ENCODE data around the gene UGT1A9. TPM values are rescaled to one million over a fixed set of nuclear protein-coding genes. Genes with fewer than 3 reads are reported as not detected.
"Not testable (repeated sequence)": the region's sequence is repeated elsewhere in the genome, so short reads cannot be mapped to it uniquely, and the experiment has no call there.

UGT1A9 gene
- total RNA-seq, 1 donor from 2014 or later, result not detected

- no peak for DNase-seq (ENCODE audit: low read depth in 2 of 2)
Measured at GRCh38 chr2:233680361-233681045, 8.8 kb downstream of the UGT1A9 start.

DNA sequence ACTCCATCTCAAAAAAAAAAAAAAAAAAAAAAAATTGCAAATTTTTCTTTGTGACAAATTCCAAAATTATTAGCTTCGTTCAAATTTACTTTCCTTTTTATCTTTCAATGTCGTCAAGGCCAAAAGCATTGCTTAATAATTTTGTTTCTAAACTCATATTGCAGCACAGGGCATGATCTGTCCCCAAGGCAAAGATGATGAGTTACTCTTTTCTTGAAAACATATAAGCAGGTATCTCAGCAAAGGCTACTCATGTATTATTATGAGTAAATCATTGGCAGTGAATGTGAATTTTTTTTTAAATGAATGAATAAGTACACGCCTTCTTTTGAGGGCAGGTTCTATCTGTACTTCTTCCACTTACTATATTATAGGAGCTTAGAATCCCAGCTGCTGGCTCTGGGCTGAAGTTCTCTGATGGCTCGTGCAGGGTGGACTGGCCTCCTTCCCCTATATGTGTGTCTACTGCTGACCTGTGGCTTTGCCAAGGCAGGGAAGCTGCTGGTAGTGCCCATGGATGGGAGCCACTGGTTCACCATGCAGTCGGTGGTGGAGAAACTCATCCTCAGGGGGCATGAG is 9.9 kb downstream of the UGT1A9 start, which contains the start of gene UGT1A7:
UGT1A7 (plus strand) TSS at position 381 of the 579 bp plus-strand sequence; CDS start at position 418, 37 bp downstream.
- DNase-seq (ENCODE audit: low read depth in 2 of 2), result no peak

- DNase-seq (ENCODE audit: low read depth in 2 of 2), result no peak
Measured at GRCh38 chr2:233684640-233685039, 12.9 kb downstream of the UGT1A9 start.

GRCh38 chr2:233686928-233687327 is 15.2 kb downstream of the UGT1A9 start:
- DNase-seq (ENCODE audit: low read depth in 2 of 2), result no peak

DNA sequence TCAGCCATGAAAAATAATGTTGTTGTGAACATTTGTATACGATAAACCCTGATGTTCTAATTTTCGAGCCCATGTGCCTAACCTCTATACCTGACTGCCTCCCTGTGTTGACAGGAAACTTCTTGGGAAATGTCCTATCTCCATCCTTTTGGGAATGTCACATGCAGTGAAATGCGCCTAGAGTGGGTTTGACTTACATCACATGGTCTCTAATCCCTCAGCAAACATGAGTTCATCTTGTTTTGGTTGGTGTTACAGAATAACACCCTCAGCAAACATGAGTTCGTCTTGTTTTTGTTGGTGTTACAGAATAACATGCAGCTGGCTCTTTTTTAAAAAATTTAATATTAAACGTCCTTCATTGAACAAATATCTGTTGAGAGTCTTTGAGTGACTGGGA is 16.6 kb downstream of the UGT1A9 start:
- no peak for DNase-seq (ENCODE audit: low read depth in 2 of 2)

- DNase-seq (ENCODE audit: low read depth in 2 of 2), result peak in 1 of 2 donors; percentile 39
Measured at GRCh38 chr2:233689031-233689430, 17.3 kb downstream of the UGT1A9 start.

DNA sequence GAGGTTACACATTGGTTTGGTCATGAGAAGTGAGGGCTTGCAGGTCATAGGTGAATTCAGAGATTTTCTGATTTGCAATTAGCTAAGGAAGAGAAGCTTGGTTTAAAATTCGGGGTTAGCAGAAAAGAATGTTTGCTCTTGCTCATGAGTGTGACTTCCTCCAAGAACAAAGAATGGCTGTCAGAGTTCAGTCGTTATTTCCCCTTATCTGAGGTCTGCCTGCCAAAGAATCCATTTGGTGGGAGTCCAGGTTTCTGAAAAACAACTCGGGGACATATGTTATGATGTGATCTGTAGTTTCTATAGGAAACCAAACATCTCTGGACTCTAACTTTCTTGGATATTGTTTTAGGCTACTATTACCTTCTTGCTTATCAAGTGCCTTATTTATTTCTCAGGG is 17.8 kb downstream of the UGT1A9 start:
- peak; percentile 54 to 93 for DNase-seq (ENCODE audit: low read depth in 2 of 2)

- DNase-seq (ENCODE audit: low read depth in 2 of 2), result peak; percentile 15 to 40
Measured at GRCh38 chr2:233690444-233690843, 18.7 kb downstream of the UGT1A9 start.

DNA sequence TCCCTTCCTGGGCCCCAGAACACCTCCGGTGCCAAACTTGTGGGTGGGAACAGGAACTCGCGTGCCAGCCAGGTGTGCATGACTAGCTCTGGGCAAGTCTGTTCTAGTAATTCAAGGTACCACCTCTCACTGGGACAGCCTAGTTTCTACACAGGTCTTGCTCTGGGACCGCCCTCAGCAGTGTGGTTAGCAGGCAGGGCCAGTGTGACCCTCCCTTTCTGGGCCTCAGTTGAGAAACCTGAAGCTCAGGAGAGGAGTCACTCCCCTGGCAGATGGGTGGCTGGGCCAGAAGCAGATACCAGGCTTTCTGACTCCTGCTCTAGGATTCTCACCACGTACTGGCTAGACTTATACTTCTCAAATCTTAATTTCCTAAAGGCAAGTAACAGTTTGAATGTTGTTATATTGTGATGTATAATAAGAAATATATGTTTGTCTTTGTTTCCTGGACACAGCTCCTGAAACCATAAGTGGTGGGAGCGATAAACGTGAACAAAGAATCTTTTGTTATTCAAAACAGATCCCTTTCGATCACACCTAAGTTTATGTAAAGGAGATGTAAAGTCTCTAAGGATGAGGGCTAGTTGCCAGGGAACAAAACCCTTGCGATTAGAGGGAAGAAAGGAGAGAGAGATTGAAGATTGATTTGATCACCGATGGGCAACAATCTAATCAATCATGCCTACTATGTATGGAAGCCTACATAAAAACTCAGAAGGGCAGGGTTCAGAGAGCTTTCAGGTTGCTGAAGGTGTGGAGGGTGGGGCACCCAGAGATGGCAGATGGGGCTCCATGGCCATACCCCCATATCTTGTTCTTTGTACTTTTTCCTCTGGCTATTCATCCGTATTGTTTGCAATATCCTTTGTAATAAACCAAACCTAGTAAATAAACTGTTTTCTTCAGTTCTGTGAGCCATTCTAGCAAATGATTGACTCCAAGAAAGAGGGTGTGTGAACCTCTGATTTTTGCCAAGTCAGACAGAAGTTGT is 20.0 kb downstream of the UGT1A9 start:
- no peak for DNase-seq (ENCODE audit: low read depth in 2 of 2)

GRCh38 chr2:233692648-233693047 is 20.9 kb downstream of the UGT1A9 start, which contains the start of gene UGT1A6:
Gene UGT1A6 (plus strand): TSS chr2:233692890. CDS start chr2:233693005, 115 bp downstream.
- no peak for DNase-seq (ENCODE audit: low read depth in 2 of 2)

- DNase-seq (ENCODE audit: low read depth in 2 of 2), result no peak
Measured at GRCh38 chr2:233693963-233694362, 22.3 kb downstream of the UGT1A9 start.

DNA sequence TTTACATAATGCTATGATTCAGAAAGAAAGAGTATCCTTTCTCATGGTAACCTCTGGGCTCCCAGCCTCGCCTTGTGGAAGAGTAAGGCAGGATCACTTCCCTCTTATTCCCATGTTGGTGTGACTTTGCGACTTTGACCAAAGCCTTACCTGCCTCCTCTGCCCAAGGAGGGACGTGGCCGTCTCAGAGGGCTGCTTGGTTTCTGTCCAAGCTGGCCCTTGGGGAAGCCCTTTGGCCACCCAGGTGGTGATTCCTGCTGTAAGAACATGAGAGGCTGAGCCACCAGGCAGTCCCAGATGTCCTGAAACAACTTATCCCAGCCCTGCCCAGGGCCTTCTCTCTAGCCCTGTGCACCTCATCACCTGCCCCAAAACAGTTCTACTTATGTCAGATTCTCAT is 27.0 kb downstream of the UGT1A9 start:
- DNase-seq (ENCODE audit: low read depth in 2 of 2), result no peak

DNA sequence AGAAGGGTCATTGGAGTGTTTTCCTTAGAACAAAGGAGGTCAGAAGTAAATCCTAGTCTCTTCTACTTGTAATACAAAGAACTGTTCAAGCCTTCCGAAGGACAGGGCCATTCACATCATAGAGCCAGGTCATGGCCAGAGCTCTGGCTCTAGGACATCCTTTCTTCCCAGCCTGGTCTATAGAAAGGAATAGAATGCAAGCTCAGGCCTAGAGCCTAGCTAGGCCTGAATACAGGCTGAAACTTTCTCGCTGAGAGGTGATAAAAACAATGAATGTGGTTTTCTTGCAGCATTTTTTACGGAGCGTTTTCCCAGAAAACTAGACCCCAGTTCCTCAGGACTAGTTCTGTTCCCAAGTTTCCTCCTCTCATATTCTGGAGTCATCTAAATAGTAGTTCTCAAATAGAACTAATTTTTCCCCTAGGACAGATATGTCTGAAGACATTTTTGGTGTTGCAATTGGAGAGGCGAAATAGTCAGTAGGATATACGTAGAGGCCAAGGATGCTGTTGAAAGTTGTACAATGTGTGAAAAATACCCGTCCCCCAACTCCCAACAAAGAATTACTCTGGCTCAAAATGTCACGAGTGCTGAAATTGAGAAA is 27.8 kb downstream of the UGT1A9 start:
- DNase-seq (ENCODE audit: low read depth in 2 of 2), result no peak

DNA sequence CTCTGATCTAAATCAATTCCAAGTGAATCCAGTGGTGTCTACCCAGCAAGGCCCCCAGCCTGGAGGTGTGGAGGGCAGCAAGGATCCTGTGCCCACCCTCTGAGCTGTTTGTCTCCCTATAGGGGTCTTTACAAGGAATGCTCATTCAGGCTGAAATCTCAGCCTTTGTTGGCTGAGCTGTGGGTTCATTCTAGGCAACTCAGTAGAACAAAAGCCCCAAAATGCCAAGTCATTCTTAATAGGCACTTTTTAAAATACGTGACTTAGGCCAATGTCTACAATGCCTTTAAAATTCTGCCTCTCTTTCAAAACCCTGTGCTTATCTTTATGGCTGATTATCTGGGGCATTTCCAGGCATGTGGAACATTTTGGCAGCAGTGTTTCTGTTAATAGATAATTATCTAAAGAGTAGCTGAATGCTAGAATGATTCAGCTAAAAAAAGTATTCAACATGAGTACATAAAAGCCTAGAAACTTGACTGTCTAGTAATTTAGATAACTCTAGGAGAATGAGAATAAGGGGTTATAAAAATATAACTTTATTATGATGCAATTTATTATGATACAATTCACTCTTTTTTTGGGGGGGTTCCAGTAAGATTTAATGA is 28.4 kb downstream of the UGT1A9 start:
- peak; percentile 58 to 81 for DNase-seq (ENCODE audit: low read depth in 2 of 2)

- not testable (repeated sequence) for DNase-seq (ENCODE audit: low read depth in 2 of 2)
Measured at GRCh38 chr2:233700842-233701241, 29.1 kb downstream of the UGT1A9 start.

GRCh38 chr2:233702238-233702637 is 30.5 kb downstream of the UGT1A9 start:
- no peak for DNase-seq (ENCODE audit: low read depth in 2 of 2)

DNA sequence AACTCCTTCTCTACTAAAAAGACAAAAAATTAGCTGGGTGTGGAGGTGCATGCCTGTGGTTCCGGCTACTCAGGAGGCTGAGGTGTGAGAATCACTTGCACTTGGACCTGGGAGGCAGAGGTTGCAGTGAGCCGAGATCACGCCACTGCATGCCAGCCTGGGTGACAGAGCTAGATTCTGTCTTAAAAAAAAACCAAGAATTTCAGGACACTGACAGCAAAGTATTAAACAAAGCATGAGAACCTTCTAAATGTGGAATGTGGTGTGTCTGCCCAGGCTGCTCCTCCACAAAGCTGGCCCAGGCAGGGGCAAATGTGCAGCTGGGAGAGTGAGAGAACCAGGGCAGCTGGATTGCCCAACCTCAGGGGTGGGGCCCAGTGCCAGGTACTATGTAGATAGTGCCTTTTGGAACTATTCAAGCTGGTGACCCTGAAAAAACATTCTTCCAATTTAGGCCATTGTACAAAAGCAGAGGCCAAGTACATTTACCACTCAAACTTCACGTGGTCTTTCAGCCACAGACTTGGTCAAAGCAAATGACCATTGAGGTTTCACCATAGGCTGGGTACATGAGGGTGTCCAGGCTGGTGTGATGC is 34.3 kb downstream of the UGT1A9 start:
- DNase-seq (ENCODE audit: low read depth in 2 of 2), result no peak

- no peak for DNase-seq (ENCODE audit: low read depth in 2 of 2)
Measured at GRCh38 chr2:233706720-233707119, 35.0 kb downstream of the UGT1A9 start.

GRCh38 chr2:233707940-233708644 is 36.4 kb downstream of the UGT1A9 start:
- DNase-seq (ENCODE audit: low read depth in 2 of 2), result peak in 1 of 2 donors; percentile 17

DNA sequence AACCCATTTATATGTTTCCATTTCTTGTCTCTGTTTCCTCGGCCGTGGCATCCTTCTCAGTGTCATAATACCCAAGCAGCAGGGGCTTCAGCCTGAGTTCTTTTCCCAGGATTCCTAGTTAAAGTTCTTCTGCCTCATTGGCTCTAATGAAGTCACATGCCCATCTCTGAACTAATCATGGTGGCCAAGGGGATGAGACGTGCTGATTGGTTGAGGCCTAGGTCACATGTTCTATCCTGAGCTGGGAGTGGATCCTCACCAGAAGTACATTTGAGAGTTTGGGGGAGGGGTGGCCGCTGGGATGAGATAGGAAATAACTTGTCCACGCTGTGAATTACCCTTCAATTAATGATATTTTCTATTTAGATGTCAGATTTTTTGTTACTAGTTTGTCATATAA is 37.2 kb downstream of the UGT1A9 start:
- no peak for DNase-seq (ENCODE audit: low read depth in 2 of 2)

All from dermis microvascular lymphatic vessel endothelial cell (primary cell).